OCI-LY1 (cell line): ENCODE measurements around the gene OSBPL6.
A peak's percentile ranks its signal among the peaks of the same experiment; 100 is the strongest.

Source experiments
- H2AFZ ChIP-seq: fragments of 200-600 bp; sonication (generic), shearing (Covaris generic); 2 replicates; pipeline ENCODE4 v1.6.0; 2014; ENCODE audit warnings: antibody characterized with exemption, mild to moderate bottlenecking, low read length
- H3F3A ChIP-seq: fragments of 200-600 bp; sonication (generic), shearing (Covaris generic); 2 replicates; pipeline ENCODE4 v1.6.0; 2014; ENCODE audit warnings: mild to moderate bottlenecking, antibody characterized with exemption, low read length, moderate library complexity; ENCODE audit not compliant: insufficient read depth
- H3K27ac ChIP-seq: fragments of 200-600 bp; sonication (generic); 2 replicates; pipeline ENCODE4 v1.5.1; 2014; ENCODE audit warnings: low read length, mixed run types, mild to moderate bottlenecking, low read depth; ENCODE audit not compliant: poor library complexity, severe bottlenecking
- H3K27me3 ChIP-seq: fragments of 200-600 bp; sonication (generic); 2 replicates; pipeline ENCODE4 v1.6.0; 2014; ENCODE audit warnings: antibody characterized with exemption, mild to moderate bottlenecking, low read length, moderate library complexity; ENCODE audit not compliant: insufficient read depth
- H3K36me3 ChIP-seq: fragments of 200-600 bp; sonication (generic); 2 replicates; pipeline ENCODE4 v1.6.1; 2014; ENCODE audit warnings: mild to moderate bottlenecking, antibody characterized with exemption, low read length, moderate library complexity, mixed read lengths; ENCODE audit not compliant: insufficient read depth
- H3K4me1 ChIP-seq: fragments of 200-600 bp; sonication (generic); 2 replicates; pipeline ENCODE4 v1.5.1; 2014; ENCODE audit warnings: mild to moderate bottlenecking, low read length, moderate library complexity; ENCODE audit not compliant: insufficient read depth, severe bottlenecking
- H3K4me2 ChIP-seq: fragments of 200-600 bp; sonication (generic), shearing (Covaris generic); 2 replicates; pipeline ENCODE4 v1.6.1; 2014; ENCODE audit warnings: low read length
- H3K4me3 ChIP-seq: fragments of 200-600 bp; sonication (generic); 2 replicates; pipeline ENCODE4 v1.5.1; 2014; ENCODE audit warnings: low read length, low read depth, mild to moderate bottlenecking, mixed read lengths; ENCODE audit not compliant: poor library complexity, severe bottlenecking
- H3K79me2 ChIP-seq: fragments of 200-600 bp; shearing (Covaris generic); 2 replicates; pipeline ENCODE4 v1.6.1; 2016; ENCODE audit warnings: mixed run types, low read length, mixed read lengths; ENCODE audit not compliant: insufficient read depth
- H3K9ac ChIP-seq: fragments of 200-600 bp; sonication (generic), shearing (Covaris generic); 2 replicates; pipeline ENCODE4 v1.6.1; 2014; ENCODE audit warnings: mild to moderate bottlenecking, low read length, mixed read lengths
- H3K9me2 ChIP-seq: fragments of 200-600 bp; sonication (generic), shearing (Covaris generic); 2 replicates; pipeline ENCODE4 v1.6.1; 2014; ENCODE audit warnings: low read depth, mild to moderate bottlenecking, low read length, mixed read lengths
- H3K9me3 ChIP-seq: fragments of 200-600 bp; shearing (Covaris generic); 2 replicates; pipeline ENCODE4 v1.6.1; 2014; ENCODE audit warnings: low read length, mixed read lengths
- H4K20me1 ChIP-seq: fragments of 200-600 bp; sonication (generic), shearing (Covaris generic); 2 replicates; pipeline ENCODE4 v1.6.0; 2016; ENCODE audit warnings: mild to moderate bottlenecking, low read length; ENCODE audit not compliant: insufficient read depth
- CTCF ChIP-seq: fragments of 200-600 bp; sonication (generic), shearing (Covaris generic); IDR thresholded peaks from 2 replicates; pipeline ENCODE4 v1.5.1; 2017; ENCODE audit warnings: mild to moderate bottlenecking, antibody characterized with exemption, low read length, moderate library complexity, mixed read lengths
- EZH2 ChIP-seq: fragments of 200-600 bp; sonication (generic), shearing (Covaris generic); IDR thresholded peaks from 2 replicates; pipeline ENCODE4 v1.8.0; 2017; ENCODE audit warnings: borderline replicate concordance, mixed run types, mild to moderate bottlenecking, antibody characterized with exemption, low read length, moderate library complexity, mixed read lengths

Gene OSBPL6

GRCh38 chr2:178392215-178392614 lies 197.9 kb downstream of the OSBPL6 start:
- no peak overlapping the region for H3K27ac ChIP-seq
- H4K20me1 ChIP-seq: no peaks in the 10 kb centered on the region
- H2AFZ ChIP-seq: no peak overlapping the region
- no peaks in the 10 kb centered on the region for H3K27me3 ChIP-seq
- no peak overlapping the region for H3K4me3 ChIP-seq
- H3F3A ChIP-seq: no peaks in the 10 kb centered on the region
- H3K9me3 ChIP-seq: no peaks in the 10 kb centered on the region
- H3K36me3 ChIP-seq: no peaks in the 10 kb centered on the region
- H3K9ac ChIP-seq: no peak overlapping the region
- TF ChIP-seq CTCF (no peak), EZH2 (no peak)
- H3K4me2 ChIP-seq: no peak overlapping the region
- no peaks in the 10 kb centered on the region for H3K4me1 ChIP-seq
- H3K79me2 ChIP-seq: no peaks in the 10 kb centered on the region
- H3K9me2 ChIP-seq: no peaks in the 10 kb centered on the region

- peaks cover 3% of the 10 kb centered on the region for H3K4me1 ChIP-seq
- H3K9me3 ChIP-seq: no peaks in the 10 kb centered on the region
- no peak overlapping the region for H3K27ac ChIP-seq
- no peaks in the 10 kb centered on the region for H3K27me3 ChIP-seq
- no peaks in the 10 kb centered on the region for H3K9me2 ChIP-seq
- H4K20me1 ChIP-seq: no peaks in the 10 kb centered on the region
- no peak overlapping the region for H3K4me2 ChIP-seq
- no peaks in the 10 kb centered on the region for H3F3A ChIP-seq
- no peak overlapping the region for H2AFZ ChIP-seq
- TF ChIP-seq EZH2: no peak
- TF ChIP-seq CTCF: no peak
- no peaks in the 10 kb centered on the region for H3K79me2 ChIP-seq
- H3K4me3 ChIP-seq: no peak overlapping the region
- H3K36me3 ChIP-seq: no peaks in the 10 kb centered on the region
- no peak overlapping the region for H3K9ac ChIP-seq
Observed at GRCh38 chr2:178394859-178395258, 200.5 kb downstream of the OSBPL6 start.

- no peak overlapping the region for H3K4me3 ChIP-seq
- H4K20me1 ChIP-seq: no peaks in the 10 kb centered on the region
- no peaks in the 10 kb centered on the region for H3K27me3 ChIP-seq
- no peak overlapping the region for H3K27ac ChIP-seq
- H3K9me3 ChIP-seq: no peaks in the 10 kb centered on the region
- no peaks in the 10 kb centered on the region for H3K9me2 ChIP-seq
- H3K4me1 ChIP-seq: peaks cover 3% of the 10 kb centered on the region
- TF ChIP-seq EZH2: no peak
- peak; percentile 22; the same call in 1 of the 2 replicates for TF ChIP-seq CTCF
- no peak overlapping the region for H3K4me2 ChIP-seq
- H3K9ac ChIP-seq: no peak overlapping the region
- no peaks in the 10 kb centered on the region for H3K36me3 ChIP-seq
- no peak overlapping the region for H2AFZ ChIP-seq
- H3F3A ChIP-seq: no peaks in the 10 kb centered on the region
- H3K79me2 ChIP-seq: no peaks in the 10 kb centered on the region
Observed at GRCh38 chr2:178395295-178395694, 201.0 kb downstream of the OSBPL6 start.
